Keratinocyte (primary cell): ENCODE results near the gene C20orf144. TPM values are rescaled to one million over a fixed set of nuclear protein-coding genes. Genes with fewer than 3 reads are reported as not detected.

ENCODE experiments used
- DNase-seq: peaks from one replicate; pipeline ENCODE4 v3.0.0-alpha.2; 2011; ENCODE audit warnings: low read depth, missing footprints, low spot score
- FAIRE-seq: peaks from 2 replicates; lab custom pipeline; 2011; peaks lifted over from hg19 to GRCh38; lab: Jason Lieb, UNC
- H2AFZ ChIP-seq: 2 replicates; pipeline ENCODE4 v1.6.0; 2012; ENCODE audit warnings: low read length, control low read depth, inconsistent platforms; ENCODE audit not compliant: control insufficient read depth
- H3K27ac ChIP-seq: 2 replicates; pipeline ENCODE4 v1.5.1; 2011; ENCODE audit warnings: low read length; ENCODE audit not compliant: control insufficient read depth, insufficient read depth
- H3K27me3 ChIP-seq: 3 replicates; pipeline ENCODE4 v1.6.0; 2011; ENCODE audit warnings: low read length; ENCODE audit not compliant: control insufficient read depth, insufficient read depth; ENCODE audit errors: extremely low read depth
- H3K36me3 ChIP-seq, 2 experiments: 2 replicates in 1 of 2; 3 replicates in 1 of 2; pipeline ENCODE4 v1.5.1; 2011; ENCODE audit warnings: low read length in 2 of 2, mild to moderate bottlenecking in 1 of 2; ENCODE audit not compliant: control insufficient read depth in 2 of 2, insufficient read depth in 2 of 2; ENCODE audit errors: extremely low read depth in 1 of 2
- H3K4me1 ChIP-seq: 3 replicates; pipeline ENCODE4 v1.5.1; 2011; ENCODE audit warnings: low read length; ENCODE audit not compliant: control insufficient read depth, insufficient read depth; ENCODE audit errors: extremely low read depth
- H3K4me2 ChIP-seq: 3 replicates; pipeline ENCODE4 v1.6.0; 2011; ENCODE audit warnings: low read depth, low read length; ENCODE audit not compliant: control insufficient read depth, insufficient read depth; ENCODE audit errors: extremely low read depth
- H3K4me3 ChIP-seq, 3 experiments: fragments of 200-600 bp in 1 of 3; sonication (generic) in 1 of 3; 2 replicates in 2 of 3; 3 replicates in 1 of 3; pipeline ENCODE4 v1.5.1; 2011 to 2016; ENCODE audit warnings: low read length in 3 of 3, mild to moderate bottlenecking in 3 of 3, control low read depth in 2 of 3, inconsistent platforms in 1 of 3, low read depth in 1 of 3, mixed read lengths in 1 of 3, mixed run types in 1 of 3, moderate library complexity in 1 of 3; ENCODE audit not compliant: control insufficient read depth in 2 of 3, insufficient read depth in 2 of 3; ENCODE audit errors: extremely low read depth in 1 of 3
- H3K79me2 ChIP-seq: 2 replicates; pipeline ENCODE4 v1.6.0; 2012; ENCODE audit warnings: low read length; ENCODE audit not compliant: control insufficient read depth, insufficient read depth
- H3K9ac ChIP-seq: 3 replicates; pipeline ENCODE4 v1.6.0; 2011; ENCODE audit warnings: low read length; ENCODE audit not compliant: control insufficient read depth, insufficient read depth; ENCODE audit errors: extremely low read depth
- H3K9me1 ChIP-seq: 3 replicates; pipeline ENCODE4 v1.6.0; 2011; ENCODE audit warnings: low read length; ENCODE audit not compliant: control insufficient read depth, insufficient read depth; ENCODE audit errors: extremely low read depth
- H3K9me3 ChIP-seq: 2 replicates; pipeline ENCODE4 v1.5.1; 2012; ENCODE audit warnings: low read depth, low read length; ENCODE audit not compliant: control insufficient read depth
- H4K20me1 ChIP-seq: 3 replicates; pipeline ENCODE4 v1.6.0; 2011; ENCODE audit warnings: low read length; ENCODE audit not compliant: control insufficient read depth, insufficient read depth; ENCODE audit errors: extremely low read depth
- CTCF ChIP-seq, 3 experiments: IDR thresholded peaks in 1 of 3; conservative IDR thresholded peaks in 1 of 3; optimal IDR thresholded peaks in 1 of 3; 2 replicates in 2 of 3; 3 replicates in 1 of 3; pipeline versions ENCODE3 to v1.5.1; 2011; ENCODE audit warnings: low read length in 3 of 3, mild to moderate bottlenecking in 3 of 3, moderate library complexity in 2 of 3, control low read depth in 1 of 3, inconsistent platforms in 1 of 3; ENCODE audit not compliant: insufficient read depth in 2 of 3; ENCODE audit errors: extremely low read depth in 1 of 3
- EZH2 ChIP-seq: IDR thresholded peaks from one replicate; pipeline ENCODE4 v1.6.1; 2012; ENCODE audit warnings: inconsistent platforms, mild to moderate bottlenecking, low read length, moderate library complexity
- dilution Hi-C: fragments of 300-500 bp; cut with MboI; formaldehyde crosslinking; loops from one replicate; pipeline ENCODE4 v1.7.0; 2020; ENCODE audit warnings: low sequenced_read_pairs; ENCODE audit not compliant: extremely low pct_ligation_motif_present
- polyA plus RNA-seq, 5 experiments: library from polyadenylated mRNA; depleted of rRNA in 3 of 5; stranded (reverse) in 3 of 5; stranded (forward) in 1 of 5; unstranded in 1 of 5; fragments of >200 nt; gene quantifications; 1 replicate in 1 of 5; 2 replicates in 3 of 5; 3 replicates in 1 of 5; pipeline versions ENCODE4 v1.2.1 to v1.2.3, GENCODE V29; 2011 to 2012; ENCODE audit warnings: missing spikeins in 2 of 5, low read depth in 1 of 5, low replicate concordance in 1 of 5

C20orf144 gene
- polyA plus RNA-seq, 1 donor (not counting 4 experiments of a cell fraction or from before 2014, with no cell fraction given), result 0.03 TPM

GRCh38 chr20:33644313-33645071, 17.6 kb upstream of the C20orf144 start:
- FAIRE-seq (no peak), DNase-seq (no peak)
- Histone ChIP-seq H2AFZ (no peak overlapping the region), H4K20me1 (peaks cover 3% of the 10 kb centered on the region), H3K27me3 (no peaks in the 10 kb centered on the region), H3K27ac (no peak overlapping the region), H3K9me3 (no peaks in the 10 kb centered on the region), H3K4me3 (no peak overlapping the region), H3K4me1 (peaks cover 19% of the 10 kb centered on the region), H3K4me2 (no peak overlapping the region), H3K9ac (no peak overlapping the region), H3K79me2 (no peaks in the 10 kb centered on the region), H3K9me1 (peaks cover 7% of the 10 kb centered on the region), H3K36me3 (peaks cover 5 to 25% of the 10 kb centered on the region in 2 experiments)
- TF ChIP-seq EZH2 (no peak), CTCF (optimal IDR thresholded peaks at IDR 0.05 in 1 of 3, IDR thresholded peaks at IDR 0.05 in 1 of 3, conservative IDR thresholded peaks at IDR 0.05 in 1 of 3; ENCODE audit: extremely low read depth in 1 of 3, insufficient read depth in 2 of 3, low read length in 3 of 3) (no peak)
- dilution Hi-C loops, result no loop called here

- H3K27me3 ChIP-seq, result no peaks in the 10 kb centered on the region
- H3K4me3 ChIP-seq, result no peak overlapping the region
- dilution Hi-C loops, result no loop called here
- H3K9ac ChIP-seq, result no peak overlapping the region
- peaks cover 5 to 21% of the 10 kb centered on the region in 2 experiments for H3K36me3 ChIP-seq
- no peak overlapping the region for H2AFZ ChIP-seq
- peaks cover 3% of the 10 kb centered on the region for H4K20me1 ChIP-seq
- H3K9me1 ChIP-seq, result peaks cover 7% of the 10 kb centered on the region
- no peak overlapping the region for H3K4me2 ChIP-seq
- DNase-seq (no peak), FAIRE-seq (no peak)
- peaks cover 19% of the 10 kb centered on the region for H3K4me1 ChIP-seq
- no peaks in the 10 kb centered on the region for H3K9me3 ChIP-seq
- TF ChIP-seq EZH2 (no peak), CTCF (optimal IDR thresholded peaks at IDR 0.05 in 1 of 3, IDR thresholded peaks at IDR 0.05 in 1 of 3, conservative IDR thresholded peaks at IDR 0.05 in 1 of 3; ENCODE audit: extremely low read depth in 1 of 3, insufficient read depth in 2 of 3, low read length in 3 of 3) (no peak)
- no peak overlapping the region for H3K27ac ChIP-seq
- no peaks in the 10 kb centered on the region for H3K79me2 ChIP-seq
Measured at GRCh38 chr20:33645072-33645358, 17.1 kb upstream of the C20orf144 start.
